HepG2 (cell line): ENCODE measurements around the gene ZFAND4. TPM values are rescaled to one million over a fixed set of nuclear protein-coding genes. Genes with fewer than 3 reads are reported as not detected.

ENCODE experiments used
- ARID5B ChIP-seq: IDR thresholded peaks from 2 replicates; pipeline ENCODE4 v1.4.0; 2020; ENCODE audit warnings: mild to moderate bottlenecking, missing genetic modification reagents
- BORCS8-MEF2B ChIP-seq: sonication (generic); formaldehyde crosslinking; IDR thresholded peaks from 2 replicates; pipeline ENCODE4 v1.8.0; 2022; ENCODE audit warnings: mild to moderate bottlenecking, missing genetic modification reagents
- CBX5 ChIP-seq: sonication (generic); formaldehyde crosslinking; IDR thresholded peaks from 2 replicates; pipeline ENCODE4 v1.4.0; 2020; ENCODE audit warnings: missing genetic modification reagents, borderline replicate concordance
- CREM ChIP-seq, 2 experiments: sonication (generic) in 1 of 2; formaldehyde crosslinking in 1 of 2; IDR thresholded peaks; 2 replicates each; pipeline versions ENCODE4 v1.4.0 to v1.6.1; 2016 to 2020; ENCODE audit warnings: antibody characterized with exemption in 1 of 2, mild to moderate bottlenecking in 1 of 2, missing genetic modification reagents in 1 of 2
- JUN ChIP-seq: sonication (generic); formaldehyde crosslinking; IDR thresholded peaks from 2 replicates; pipeline ENCODE4 v1.4.0; 2020; ENCODE audit warnings: mild to moderate bottlenecking, missing genetic modification reagents
- KMT2A ChIP-seq: sonication (generic); formaldehyde crosslinking; IDR thresholded peaks from 2 replicates; pipeline ENCODE4 v1.4.0; 2020; ENCODE audit warnings: missing genetic modification reagents
- MLLT10 ChIP-seq: sonication (generic); formaldehyde crosslinking; IDR thresholded peaks from 2 replicates; pipeline ENCODE4 v1.4.0; 2020; ENCODE audit warnings: missing genetic modification reagents
- MTA1 ChIP-seq: sonication (generic); formaldehyde crosslinking; IDR thresholded peaks from 2 replicates; pipeline ENCODE4 v1.4.0; 2020; ENCODE audit warnings: missing genetic modification reagents, mild to moderate bottlenecking, borderline replicate concordance
- POLR2AphosphoS2 ChIP-seq: IDR thresholded peaks from 2 replicates; pipeline ENCODE4 v1.6.1; 2011; ENCODE audit warnings: low read depth, low read length, improper control_type of control experiment
- PRDM4 ChIP-seq: sonication (generic); formaldehyde crosslinking; IDR thresholded peaks from 2 replicates; pipeline ENCODE4 v1.9.0; 2021; ENCODE audit warnings: missing genetic modification reagents, borderline replicate concordance
- RORA ChIP-seq: sonication (generic); formaldehyde crosslinking; IDR thresholded peaks from 2 replicates; pipeline ENCODE4 v1.5.0; 2020; ENCODE audit warnings: mild to moderate bottlenecking, missing genetic modification reagents, moderate library complexity
- ZFP36 ChIP-seq: fragments of 150-350 bp; IDR thresholded peaks from 2 replicates; pipeline ENCODE4 v1.6.1; 2018; ENCODE audit warnings: borderline replicate concordance, low read length, low read depth; ENCODE audit not compliant: partially characterized antibody
- ZNF703 ChIP-seq: sonication (generic); formaldehyde crosslinking; IDR thresholded peaks from 2 replicates; pipeline ENCODE4 v1.5.1; 2020; ENCODE audit warnings: missing genetic modification reagents, mild to moderate bottlenecking, moderate library complexity, borderline replicate concordance
- ZNF792 ChIP-seq: IDR thresholded peaks from 2 replicates; pipeline ENCODE4 v1.6.1; 2016
- ZUFSP ChIP-seq: sonication (generic); formaldehyde crosslinking; IDR thresholded peaks from 2 replicates; pipeline ENCODE4 v1.9.0; 2021; ENCODE audit warnings: missing genetic modification reagents, mild to moderate bottlenecking, borderline replicate concordance
- polyA plus RNA-seq, 8 experiments: library from polyadenylated mRNA; depleted of rRNA in 3 of 8; stranded (reverse) in 7 of 8; unstranded in 1 of 8; fragments of >200 nt; fragmentation: Illumina TruSeq in 4 of 8; extraction: Trizol in 4 of 8; gene quantifications; 2 replicates each; pipeline versions ENCODE4 v1.2.1 to v1.2.3, GENCODE V29; 2011 to 2016; ENCODE audit warnings: low read depth in 4 of 8, missing spikeins in 1 of 8, mixed read lengths in 1 of 8; ENCODE audit not compliant: insufficient read depth in 1 of 8
- total RNA-seq, 5 experiments: library from RNA; depleted of rRNA; stranded (reverse); fragments of >200 nt; fragmentation: Illumina TruSeq; extraction: Trizol; gene quantifications; 2 replicates each; pipeline ENCODE4 v1.2.3, GENCODE V29; 2016; ENCODE audit warnings: low read depth in 1 of 5

Gene ZFAND4
- total and polyA plus RNA-seq, 2 of the 13 experiments (the other 11 are each of a cell fraction or from before 2014, with no cell fraction given) = 2.9 to 9.2 TPM

GRCh38 chr10:45672181-45673073, at the start of gene ZFAND4 (continued):
- TF ChIP-seq ARID5B (CRISPR knock-in tag) = peak; percentile 57; the same call in 1 of the 2 replicates
- TF ChIP-seq JUN (CRISPR knock-in tag) = no peak
- TF ChIP-seq CREM (IDR thresholded peaks at IDR 0.05) = no peak; the same call in 1 of the 2 replicates
- no peak for TF ChIP-seq CREM (CRISPR knock-in tag; IDR thresholded peaks at IDR 0.05)
- TF ChIP-seq CBX5 (CRISPR knock-in tag) = no peak; the same call in 1 of the 2 replicates
- TF ChIP-seq ZFP36 = no peak
- TF ChIP-seq ZNF703 (CRISPR knock-in tag) = no peak; the same call in 1 of the 2 replicates
- peak; percentile 67; the same call in 1 of the 2 replicates for TF ChIP-seq KMT2A (CRISPR knock-in tag)
- no peak for TF ChIP-seq POLR2AphosphoS2
- TF ChIP-seq MTA1 = no peak
- no peak for TF ChIP-seq ZUFSP (CRISPR knock-in tag)
- TF ChIP-seq RORA (CRISPR knock-in tag) = no peak
- TF ChIP-seq BORCS8-MEF2B (CRISPR knock-in tag) = peak; percentile 67
- TF ChIP-seq MLLT10 (CRISPR knock-in tag) = no peak
- no peak for TF ChIP-seq PRDM4 (CRISPR knock-in tag)
- peak; percentile 66; the same call in 1 of the 2 replicates for TF ChIP-seq ZNF792 (CRISPR knock-in tag)
